ENCODE data around the gene CALN1.

Gene CALN1

DNA sequence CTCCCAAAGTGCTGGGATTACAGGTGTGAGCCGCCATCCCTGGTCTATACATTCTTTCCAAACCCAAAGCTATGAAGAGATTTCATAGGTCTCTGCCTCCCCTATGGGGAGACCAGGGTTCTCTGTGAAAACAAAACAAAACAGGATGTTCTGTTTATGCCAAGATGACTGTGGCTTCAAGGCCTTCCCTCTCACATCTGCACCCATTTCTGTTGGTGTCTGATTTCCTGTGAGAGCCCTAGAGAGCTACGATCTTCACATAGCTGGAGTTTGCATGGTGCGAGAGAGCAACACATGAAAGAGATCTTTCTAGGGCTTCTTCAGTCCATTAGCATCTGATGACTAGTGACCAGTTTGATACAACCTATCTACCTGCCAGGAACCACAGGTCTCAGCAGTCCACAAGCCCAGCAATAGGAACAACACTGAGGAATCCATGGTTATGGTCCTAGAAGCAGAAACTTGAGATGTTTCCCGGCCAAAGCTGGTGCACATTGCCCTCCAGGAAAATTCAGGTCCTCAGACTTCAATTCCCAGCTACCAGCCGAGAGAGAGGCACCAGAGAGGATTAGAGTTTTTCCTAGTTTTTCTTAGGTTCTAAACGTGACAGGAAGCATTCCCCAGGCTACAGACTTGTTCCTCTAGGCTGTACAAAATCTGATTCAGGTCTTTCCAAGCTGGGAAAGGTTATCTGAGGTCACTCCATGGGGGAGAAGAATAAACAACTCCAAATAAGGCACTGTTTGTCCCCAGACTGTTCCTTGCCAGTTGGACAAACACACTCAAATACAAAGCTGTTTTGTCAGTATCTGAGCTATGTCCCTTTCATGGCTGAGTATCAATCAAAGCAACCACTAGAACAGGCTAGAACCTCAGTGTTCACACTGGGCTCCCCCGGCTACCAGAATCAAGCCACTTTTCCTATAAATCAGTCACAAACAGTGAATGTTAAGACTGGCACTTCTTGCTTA is 259.7 kb downstream of the CALN1 start:
- H3K4me1 ChIP-seq (ENCODE audit: control extremely low read depth in 1 of 4, control insufficient read depth in 4 of 4, insufficient read depth in 4 of 4, low read length in 3 of 4): peaks cover 0 to 20% (median 11%) of the 10 kb centered on the region in 4 experiments
- POLR2A ChIA-PET: interaction anchor here (0.6 kb wide), 1 partner anchor 125 kb away, joined by 3 read pairs; no protein-coding TSS in a partner anchor
- CTCF ChIA-PET: interaction anchor here (0.6 to 1.5 kb wide), 2 partner anchors 71 to 309 kb away, joined by 3 read pairs; no protein-coding TSS in a partner anchor
- no peak overlapping the region for H3K27ac ChIP-seq (ENCODE audit: insufficient read depth in 1 of 2, low read depth in 1 of 2, low read length in 2 of 2, poor library complexity in 1 of 2, severe bottlenecking in 2 of 2)
- peak overlapping the region in 1 of 7 experiments; percentile 17 for H3K4me3 ChIP-seq (ENCODE audit: control insufficient read depth in 1 of 7, extremely low read depth in 1 of 7, insufficient read depth in 4 of 7, low read depth in 2 of 7, low read length in 6 of 7)
- H3K27me3 ChIP-seq (replicated peaks in 2 of 5; ENCODE audit: control insufficient read depth in 4 of 5, insufficient read depth in 5 of 5, low read length in 4 of 5): no peaks in the 10 kb centered on the region
- peaks cover 0 to 2% (median 0%) of the 10 kb centered on the region in 4 experiments for H3K36me3 ChIP-seq (ENCODE audit: control insufficient read depth in 4 of 4, insufficient read depth in 4 of 4, low read length in 3 of 4)
- WGBS (ENCODE audit: insufficient coverage): 71% methylated on average over 7 of the region's 7 CpGs
- H3K9me3 ChIP-seq (ENCODE audit: control extremely low read depth in 1 of 5, control insufficient read depth in 4 of 5, insufficient read depth in 2 of 5, low read depth in 1 of 5, low read length in 4 of 5): no peaks in the 10 kb centered on the region
- DNase-seq: peak in 2 of 3 donors; percentile 39 to 50

DNA sequence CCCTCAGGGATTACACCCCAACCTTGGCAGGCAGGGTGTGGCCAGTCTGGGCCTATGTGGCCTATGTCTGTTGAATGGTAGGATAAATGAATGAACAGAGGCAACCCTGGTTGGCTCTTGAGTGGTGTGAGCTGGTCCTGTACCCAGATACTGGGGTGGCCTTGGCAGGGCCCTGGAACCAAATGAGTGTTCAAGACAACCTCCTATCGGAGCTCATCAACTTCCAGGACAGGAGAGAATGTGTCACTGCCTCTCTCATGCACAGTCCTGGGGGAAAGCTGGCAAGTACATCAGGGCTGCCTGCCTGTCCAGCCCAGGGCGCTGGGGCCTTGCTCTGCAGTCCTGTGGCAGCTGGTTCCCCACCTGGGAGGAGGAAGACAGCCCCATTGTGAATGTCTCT is 271.6 kb downstream of the CALN1 start:
- Histone ChIP-seq H3K27me3 (replicated peaks in 2 of 5; ENCODE audit: control insufficient read depth in 4 of 5, insufficient read depth in 5 of 5, low read length in 4 of 5) (no peaks in the 10 kb centered on the region), H3K9me3 (ENCODE audit: control extremely low read depth in 1 of 5, control insufficient read depth in 4 of 5, insufficient read depth in 2 of 5, low read depth in 1 of 5, low read length in 4 of 5) (peaks cover 0 to 20% (median 5%) of the 10 kb centered on the region in 5 experiments), H3K4me3 (ENCODE audit: control insufficient read depth in 1 of 7, extremely low read depth in 1 of 7, insufficient read depth in 4 of 7, low read depth in 2 of 7, low read length in 6 of 7) (no peak overlapping the region), H3K4me1 (ENCODE audit: control extremely low read depth in 1 of 4, control insufficient read depth in 4 of 4, insufficient read depth in 4 of 4, low read length in 3 of 4) (peaks cover 0 to 3% (median 0%) of the 10 kb centered on the region in 4 experiments), H3K27ac (ENCODE audit: insufficient read depth in 1 of 2, low read depth in 1 of 2, low read length in 2 of 2, poor library complexity in 1 of 2, severe bottlenecking in 2 of 2) (no peak overlapping the region), H3K36me3 (ENCODE audit: control insufficient read depth in 4 of 4, insufficient read depth in 4 of 4, low read length in 3 of 4) (peaks cover 0 to 11% (median under 1%) of the 10 kb centered on the region in 4 experiments)
- CTCF ChIA-PET: no interaction called here
- WGBS (ENCODE audit: insufficient coverage): 94% methylated on average over 2 of the region's 2 CpGs
- no peak for DNase-seq
- POLR2A ChIA-PET: no interaction called here

DNA sequence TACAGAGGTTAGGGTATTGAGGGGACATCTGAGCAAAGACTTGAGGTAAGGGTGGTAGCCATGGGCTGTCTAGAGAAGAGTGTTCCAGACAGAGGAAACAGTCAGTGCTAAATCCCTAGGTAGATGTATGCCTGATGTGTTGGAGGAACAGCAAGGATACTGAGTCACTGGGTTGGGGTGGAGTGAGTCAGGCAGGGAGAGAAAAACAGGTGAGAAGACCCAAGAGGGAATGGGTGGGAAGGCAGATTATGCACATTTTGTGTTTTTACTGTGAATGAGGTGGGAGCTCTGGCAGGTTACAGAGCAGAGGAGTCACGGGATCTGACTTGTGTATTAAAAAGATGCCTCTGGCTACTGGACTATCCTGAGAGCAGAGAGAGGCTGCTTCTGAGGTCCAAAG is 285.0 kb downstream of the CALN1 start:
- Histone ChIP-seq H3K4me3 (ENCODE audit: control insufficient read depth in 1 of 7, extremely low read depth in 1 of 7, insufficient read depth in 4 of 7, low read depth in 2 of 7, low read length in 6 of 7) (no peak overlapping the region), H3K36me3 (ENCODE audit: control insufficient read depth in 4 of 4, insufficient read depth in 4 of 4, low read length in 3 of 4) (peaks cover 2 to 10% (median 4%) of the 10 kb centered on the region in 4 experiments), H3K4me1 (ENCODE audit: control extremely low read depth in 1 of 4, control insufficient read depth in 4 of 4, insufficient read depth in 4 of 4, low read length in 3 of 4) (no peaks in the 10 kb centered on the region), H3K27me3 (replicated peaks in 2 of 5; ENCODE audit: control insufficient read depth in 4 of 5, insufficient read depth in 5 of 5, low read length in 4 of 5) (no peaks in the 10 kb centered on the region), H3K9me3 (ENCODE audit: control extremely low read depth in 1 of 5, control insufficient read depth in 4 of 5, insufficient read depth in 2 of 5, low read depth in 1 of 5, low read length in 4 of 5) (peaks cover 0 to 19% (median 5%) of the 10 kb centered on the region in 5 experiments), H3K27ac (ENCODE audit: insufficient read depth in 1 of 2, low read depth in 1 of 2, low read length in 2 of 2, poor library complexity in 1 of 2, severe bottlenecking in 2 of 2) (no peak overlapping the region)
- POLR2A ChIA-PET: no interaction called here
- CTCF ChIA-PET: interaction anchor here (1.0 kb wide), 1 partner anchor 18 kb away, joined by 3 read pairs; no protein-coding TSS in a partner anchor
- whole genome bisulfite sequencing (ENCODE audit: insufficient coverage): 94% methylated on average over 1 of the region's 1 CpG
- no peak for DNase-seq

DNA sequence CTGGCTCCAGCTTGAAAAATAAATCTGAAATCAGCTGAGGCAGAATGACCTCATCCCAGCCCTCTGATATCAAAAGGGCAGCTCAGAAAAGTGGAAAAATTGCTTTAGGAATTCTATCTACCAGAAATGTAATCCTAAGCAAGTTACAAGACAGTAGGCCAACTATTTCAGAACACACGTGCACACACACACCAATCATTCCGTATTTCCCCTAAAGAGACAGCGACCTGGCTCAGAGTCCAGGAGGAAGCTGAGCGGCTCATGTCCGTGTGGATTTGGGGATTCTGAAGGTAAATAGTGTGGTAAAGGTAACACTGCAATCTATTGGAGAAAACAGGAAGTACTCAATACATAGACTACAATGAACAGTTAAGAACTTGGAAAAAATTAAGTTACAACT is 288.2 kb downstream of the CALN1 start:
- H3K36me3 ChIP-seq (ENCODE audit: control insufficient read depth in 4 of 4, insufficient read depth in 4 of 4, low read length in 3 of 4): peaks cover 0 to 23% (median 7%) of the 10 kb centered on the region in 4 experiments
- CTCF ChIA-PET: interaction anchor here (1.5 kb wide), 1 partner anchor 22 kb away, joined by 3 read pairs; no protein-coding TSS in a partner anchor
- H3K4me1 ChIP-seq (ENCODE audit: control extremely low read depth in 1 of 4, control insufficient read depth in 4 of 4, insufficient read depth in 4 of 4, low read length in 3 of 4): no peaks in the 10 kb centered on the region
- peaks cover 0 to 10% (median 3%) of the 10 kb centered on the region in 5 experiments for H3K9me3 ChIP-seq (ENCODE audit: control extremely low read depth in 1 of 5, control insufficient read depth in 4 of 5, insufficient read depth in 2 of 5, low read depth in 1 of 5, low read length in 4 of 5)
- H3K27me3 ChIP-seq (replicated peaks in 2 of 5; ENCODE audit: control insufficient read depth in 4 of 5, insufficient read depth in 5 of 5, low read length in 4 of 5): no peaks in the 10 kb centered on the region
- no CpG with 5 or more reads among the region's 5 CpGs for WGBS (ENCODE audit: insufficient coverage)
- no peak for DNase-seq
- POLR2A ChIA-PET: no interaction called here
- no peak overlapping the region for H3K4me3 ChIP-seq (ENCODE audit: control insufficient read depth in 1 of 7, extremely low read depth in 1 of 7, insufficient read depth in 4 of 7, low read depth in 2 of 7, low read length in 6 of 7)
- no peak overlapping the region for H3K27ac ChIP-seq (ENCODE audit: insufficient read depth in 1 of 2, low read depth in 1 of 2, low read length in 2 of 2, poor library complexity in 1 of 2, severe bottlenecking in 2 of 2)

DNA sequence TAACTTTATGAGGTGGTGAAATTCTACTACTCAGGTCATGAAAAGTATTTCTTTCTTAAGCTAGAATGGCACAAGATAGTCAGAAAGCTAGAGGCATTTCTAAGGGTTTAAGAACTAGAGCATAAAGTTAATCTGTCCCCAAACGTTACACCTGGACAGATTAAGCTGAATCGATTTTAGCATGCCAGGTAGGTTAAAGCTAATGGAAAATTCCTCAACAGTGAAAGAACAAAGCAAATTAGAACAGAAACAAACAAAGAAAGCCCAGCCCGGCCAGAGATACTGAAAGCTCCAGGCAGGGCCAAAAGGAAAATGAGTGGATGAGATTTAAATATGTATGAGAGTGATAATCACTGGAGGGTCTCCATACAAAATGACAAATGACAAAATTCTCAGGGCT is 293.8 kb downstream of the CALN1 start:
- no peak overlapping the region for H3K4me3 ChIP-seq (ENCODE audit: control insufficient read depth in 1 of 7, extremely low read depth in 1 of 7, insufficient read depth in 4 of 7, low read depth in 2 of 7, low read length in 6 of 7)
- no peaks in the 10 kb centered on the region for H3K27me3 ChIP-seq (replicated peaks in 2 of 5; ENCODE audit: control insufficient read depth in 4 of 5, insufficient read depth in 5 of 5, low read length in 4 of 5)
- ChIA-PET CTCF (interaction anchor here (0.9 to 1.3 kb wide), 2 partner anchors 15 to 217 kb away, joined by 3 read pairs; no protein-coding TSS in a partner anchor), POLR2A (no interaction called here)
- H3K27ac ChIP-seq (ENCODE audit: insufficient read depth in 1 of 2, low read depth in 1 of 2, low read length in 2 of 2, poor library complexity in 1 of 2, severe bottlenecking in 2 of 2): no peak overlapping the region
- H3K9me3 ChIP-seq (ENCODE audit: control extremely low read depth in 1 of 5, control insufficient read depth in 4 of 5, insufficient read depth in 2 of 5, low read depth in 1 of 5, low read length in 4 of 5): peaks cover 0 to 10% (median 3%) of the 10 kb centered on the region in 5 experiments
- no peaks in the 10 kb centered on the region for H3K4me1 ChIP-seq (ENCODE audit: control extremely low read depth in 1 of 4, control insufficient read depth in 4 of 4, insufficient read depth in 4 of 4, low read length in 3 of 4)
- no peak for DNase-seq
- 100% methylated on average over 2 of the region's 3 CpGs for WGBS (ENCODE audit: insufficient coverage)
- peaks cover 0 to 21% (median 4%) of the 10 kb centered on the region in 4 experiments for H3K36me3 ChIP-seq (ENCODE audit: control insufficient read depth in 4 of 4, insufficient read depth in 4 of 4, low read length in 3 of 4)

DNA sequence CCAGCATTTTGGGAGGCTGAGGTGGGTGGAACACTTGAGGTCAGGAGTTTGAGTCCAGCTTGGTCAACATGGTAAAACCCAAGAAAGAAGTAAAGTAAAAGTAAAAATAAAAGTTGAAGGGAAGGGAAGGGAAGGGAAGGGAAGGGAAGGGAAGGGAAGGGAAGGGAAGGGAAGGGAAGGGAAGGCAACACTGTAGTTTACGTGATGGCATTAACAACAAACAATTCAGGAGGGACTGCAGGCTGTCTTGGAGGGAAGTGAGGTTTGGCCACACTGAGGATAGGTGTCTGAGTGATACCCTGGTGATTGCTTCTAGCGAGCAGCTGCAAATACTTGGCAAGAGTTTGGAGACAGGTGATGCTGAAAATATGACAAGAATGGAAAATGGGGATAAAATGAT is 298.0 kb downstream of the CALN1 start:
- no peak for DNase-seq
- CTCF ChIA-PET: interaction anchor here (0.7 to 1.1 kb wide), 2 partner anchors 15 to 21 kb away, joined by 3 read pairs; no protein-coding TSS in a partner anchor
- Histone ChIP-seq H3K27me3 (replicated peaks in 2 of 5; ENCODE audit: control insufficient read depth in 4 of 5, insufficient read depth in 5 of 5, low read length in 4 of 5) (no peaks in the 10 kb centered on the region), H3K27ac (ENCODE audit: insufficient read depth in 1 of 2, low read depth in 1 of 2, low read length in 2 of 2, poor library complexity in 1 of 2, severe bottlenecking in 2 of 2) (no peak overlapping the region), H3K4me3 (ENCODE audit: control insufficient read depth in 1 of 7, extremely low read depth in 1 of 7, insufficient read depth in 4 of 7, low read depth in 2 of 7, low read length in 6 of 7) (no peak overlapping the region), H3K9me3 (ENCODE audit: control extremely low read depth in 1 of 5, control insufficient read depth in 4 of 5, insufficient read depth in 2 of 5, low read depth in 1 of 5, low read length in 4 of 5) (peaks cover 0 to 1% (median 0%) of the 10 kb centered on the region in 5 experiments), H3K36me3 (ENCODE audit: control insufficient read depth in 4 of 4, insufficient read depth in 4 of 4, low read length in 3 of 4) (peaks cover 0 to 7% (median 4%) of the 10 kb centered on the region in 4 experiments), H3K4me1 (ENCODE audit: control extremely low read depth in 1 of 4, control insufficient read depth in 4 of 4, insufficient read depth in 4 of 4, low read length in 3 of 4) (no peaks in the 10 kb centered on the region)
- POLR2A ChIA-PET: no interaction called here
- 100% methylated on average over 1 of the region's 2 CpGs for WGBS (ENCODE audit: insufficient coverage)

DNA sequence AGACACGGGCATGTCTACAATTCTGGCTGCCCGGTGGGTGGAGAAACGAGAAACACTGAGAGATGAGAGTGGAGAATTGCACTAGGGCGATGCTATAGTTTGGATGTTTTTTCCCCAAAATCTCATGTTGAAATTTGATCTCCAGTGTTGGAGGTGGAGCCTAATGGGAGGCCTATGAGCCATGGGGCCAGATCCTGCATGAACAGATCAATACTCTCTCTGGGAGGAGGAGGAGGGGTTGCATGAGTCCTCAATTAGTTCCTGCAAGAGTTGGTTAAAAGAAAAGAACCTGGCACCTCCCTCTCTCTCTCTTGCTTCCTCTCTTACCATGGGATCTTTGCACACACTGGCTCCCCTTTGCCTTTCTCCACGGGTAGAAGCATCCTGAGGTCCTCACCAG is 299.1 kb downstream of the CALN1 start:
- Histone ChIP-seq H3K9me3 (ENCODE audit: control extremely low read depth in 1 of 5, control insufficient read depth in 4 of 5, insufficient read depth in 2 of 5, low read depth in 1 of 5, low read length in 4 of 5) (peaks cover under 1 to 10% (median 3%) of the 10 kb centered on the region in 5 experiments), H3K4me1 (ENCODE audit: control extremely low read depth in 1 of 4, control insufficient read depth in 4 of 4, insufficient read depth in 4 of 4, low read length in 3 of 4) (no peaks in the 10 kb centered on the region), H3K27ac (ENCODE audit: insufficient read depth in 1 of 2, low read depth in 1 of 2, low read length in 2 of 2, poor library complexity in 1 of 2, severe bottlenecking in 2 of 2) (no peak overlapping the region), H3K27me3 (replicated peaks in 2 of 5; ENCODE audit: control insufficient read depth in 4 of 5, insufficient read depth in 5 of 5, low read length in 4 of 5) (no peaks in the 10 kb centered on the region), H3K36me3 (ENCODE audit: control insufficient read depth in 4 of 4, insufficient read depth in 4 of 4, low read length in 3 of 4) (peaks cover 0 to 8% (median 3%) of the 10 kb centered on the region in 4 experiments), H3K4me3 (ENCODE audit: control insufficient read depth in 1 of 7, extremely low read depth in 1 of 7, insufficient read depth in 4 of 7, low read depth in 2 of 7, low read length in 6 of 7) (no peak overlapping the region)
- ChIA-PET CTCF (no interaction called here), POLR2A (no interaction called here)
- no peak for DNase-seq
- 100% methylated on average over 4 of the region's 5 CpGs for WGBS (ENCODE audit: insufficient coverage)
